Mesenchymal stem cell (in vitro differentiated cells and primary cell): ENCODE measurements around the gene ADAMTS7.
"Not testable (repeated sequence)": the region's sequence is repeated elsewhere in the genome, so short reads cannot be mapped to it uniquely, and the experiment has no call there.

Source experiments
- DNase-seq: peaks from one replicate; pipeline ENCODE4 v3.0.0-alpha.2; 2013
- H2AFZ ChIP-seq: one replicate; pipeline ENCODE4 v1.6.1; 2013; ENCODE audit warnings: low read depth, mild to moderate bottlenecking, control low read depth, inconsistent platforms, low read length, moderate library complexity
- H2AK5ac ChIP-seq: 2 replicates; pipeline ENCODE4 v1.6.1; 2013; ENCODE audit warnings: low read length, moderate library complexity, mild to moderate bottlenecking, inconsistent platforms; ENCODE audit not compliant: severe bottlenecking
- H2BK120ac ChIP-seq: one replicate; pipeline ENCODE4 v1.6.1; 2013; ENCODE audit warnings: low read depth, mild to moderate bottlenecking, inconsistent platforms, low read length, moderate library complexity
- H2BK12ac ChIP-seq, 2 experiments: one replicate each; pipeline ENCODE4 v1.6.1; 2013; ENCODE audit warnings: inconsistent platforms in 2 of 2, low read length in 2 of 2, mild to moderate bottlenecking in 2 of 2, moderate library complexity in 2 of 2, control low read depth in 1 of 2
- H2BK15ac ChIP-seq: one replicate; pipeline ENCODE4 v1.6.1; 2013; ENCODE audit warnings: mild to moderate bottlenecking, low read depth, inconsistent platforms; ENCODE audit not compliant: poor library complexity, severe bottlenecking
- H2BK5ac ChIP-seq: 2 replicates; pipeline ENCODE4 v1.6.1; 2013; ENCODE audit warnings: low read depth, mild to moderate bottlenecking, low read length, control low read depth, inconsistent platforms; ENCODE audit not compliant: poor library complexity, severe bottlenecking
- H3K14ac ChIP-seq, 2 experiments: one replicate each; pipeline ENCODE4 v1.6.1; 2013; ENCODE audit warnings: inconsistent platforms in 2 of 2, low read length in 2 of 2, control low read depth in 1 of 2, mild to moderate bottlenecking in 1 of 2, moderate library complexity in 1 of 2
- H3K18ac ChIP-seq, 2 experiments: one replicate each; pipeline ENCODE4 v1.6.1; 2013; ENCODE audit warnings: inconsistent platforms in 2 of 2, low read length in 2 of 2, control low read depth in 1 of 2, low read depth in 1 of 2, mild to moderate bottlenecking in 1 of 2
- H3K23ac ChIP-seq, 2 experiments: one replicate each; pipeline ENCODE4 v1.6.1; 2013; ENCODE audit warnings: inconsistent platforms in 2 of 2, low read length in 2 of 2, mild to moderate bottlenecking in 2 of 2, moderate library complexity in 2 of 2, control low read depth in 1 of 2
- H3K27ac ChIP-seq: 2 replicates; pipeline ENCODE4 v1.5.1; 2013; ENCODE audit warnings: mild to moderate bottlenecking, moderate library complexity, low read length, control low read depth, inconsistent platforms; ENCODE audit not compliant: poor library complexity, severe bottlenecking
- H3K27me3 ChIP-seq, 2 experiments: 2 replicates each; pipeline versions ENCODE4 v1.6.1 to v1.7.0; 2013; ENCODE audit warnings: low read length in 2 of 2, mild to moderate bottlenecking in 2 of 2, moderate library complexity in 2 of 2, control low read depth in 1 of 2, inconsistent platforms in 1 of 2; ENCODE audit not compliant: control insufficient read depth in 1 of 2, insufficient read depth in 1 of 2
- H3K36me3 ChIP-seq, 2 experiments: 2 replicates each; pipeline versions ENCODE4 v1.6.1 to v1.7.0; 2013; ENCODE audit warnings: low read length in 2 of 2, control low read depth in 1 of 2, inconsistent platforms in 1 of 2, low read depth in 1 of 2, mild to moderate bottlenecking in 1 of 2; ENCODE audit not compliant: insufficient read depth in 2 of 2, control insufficient read depth in 1 of 2
- H3K4ac ChIP-seq, 2 experiments: one replicate each; pipeline ENCODE4 v1.6.1; 2013; ENCODE audit warnings: inconsistent platforms in 2 of 2, low read length in 2 of 2, mild to moderate bottlenecking in 2 of 2, moderate library complexity in 2 of 2, control low read depth in 1 of 2, low read depth in 1 of 2
- H3K4me1 ChIP-seq: 2 replicates; pipeline ENCODE4 v1.6.1; 2013; ENCODE audit warnings: low read depth, low read length, control low read depth; ENCODE audit not compliant: control insufficient read depth, insufficient read depth
- H3K4me2 ChIP-seq: 2 replicates; pipeline ENCODE4 v1.6.1; 2013; ENCODE audit warnings: low read length, mild to moderate bottlenecking, inconsistent platforms; ENCODE audit not compliant: poor library complexity, severe bottlenecking
- H3K4me3 ChIP-seq, 2 experiments: 2 replicates each; pipeline versions ENCODE4 v1.5.1 to v1.7.0; 2013; ENCODE audit warnings: low read length in 2 of 2, mild to moderate bottlenecking in 2 of 2, control low read depth in 1 of 2, low read depth in 1 of 2; ENCODE audit not compliant: insufficient read depth in 1 of 2
- H3K79me1 ChIP-seq: replicated peaks from 2 replicates; pipeline ENCODE4 v1.6.1; 2013; ENCODE audit warnings: mild to moderate bottlenecking, control low read depth, low read length, inconsistent platforms; ENCODE audit not compliant: poor library complexity, severe bottlenecking
- H3K9ac ChIP-seq: 2 replicates; pipeline ENCODE4 v1.7.0; 2013; ENCODE audit warnings: mild to moderate bottlenecking, low read length, moderate library complexity
- H3K9me3 ChIP-seq: 2 replicates; pipeline ENCODE4 v1.7.0; 2013; ENCODE audit warnings: mild to moderate bottlenecking, low read length; ENCODE audit not compliant: control insufficient read depth
- H4K8ac ChIP-seq: one replicate; pipeline ENCODE4 v1.6.1; 2013; ENCODE audit warnings: inconsistent platforms, mild to moderate bottlenecking, low read length, moderate library complexity
- H4K91ac ChIP-seq: one replicate; pipeline ENCODE4 v1.6.1; 2013; ENCODE audit warnings: mild to moderate bottlenecking, low read length, inconsistent platforms
- WGBS: methylation state at CpG from one replicate; pipeline ENCODE4 v1.1.7; 2013; ENCODE audit warnings: mixed read lengths; 5-methylcytosine and 5-hydroxymethylcytosine counted together

Gene ADAMTS7

GRCh38 chr15:78761020-78761419 lies 50.2 kb downstream of the ADAMTS7 start:
- Histone ChIP-seq H3K27ac (no peak overlapping the region), H3K36me3 (peaks cover 0 to 17% of the 10 kb centered on the region in 2 experiments), H4K8ac (peak overlapping the region; percentile 45), H3K18ac (peak overlapping the region in 1 of 2 experiments; percentile 80), H3K4me3 (no peak overlapping the region), H3K4me2 (no peak overlapping the region), H3K14ac (peak overlapping the region in 1 of 2 experiments; percentile 9), H2BK12ac (peak overlapping the region in 1 of 2 experiments; percentile 4), H2BK5ac (no peak overlapping the region), H3K4me1 (peaks cover 52% of the 10 kb centered on the region), H3K27me3 (no peaks in the 10 kb centered on the region), H3K79me1 (no peaks in the 10 kb centered on the region), H2BK120ac (no peak overlapping the region), H2AFZ (no peak overlapping the region), H3K9ac (no peak overlapping the region), H2BK15ac (no peak overlapping the region), H3K4ac (peak overlapping the region in 1 of 2 experiments; percentile 9), H3K9me3 (no peaks in the 10 kb centered on the region), H2AK5ac (no peak overlapping the region), H4K91ac (peak overlapping the region; percentile 14), H3K23ac (no peak overlapping the region)
- DNase-seq = no peak
- over 99% methylated on average over 8 of the region's 8 CpGs for WGBS

- not testable (repeated sequence) for H3K4ac ChIP-seq, H2AK5ac ChIP-seq
These were observed 51.0 kb downstream of the ADAMTS7 start for GRCh38 chr15:78760091-78760882.

GRCh38 chr15:78759361-78759998 lies 51.8 kb downstream of the ADAMTS7 start:
- not testable (repeated sequence) for H2BK12ac ChIP-seq, H3K27ac ChIP-seq, H3K4me2 ChIP-seq, H4K91ac ChIP-seq, H3K4me3 ChIP-seq, H3K23ac ChIP-seq, H2BK5ac ChIP-seq, H2AFZ ChIP-seq, H2AK5ac ChIP-seq, H3K9me3 ChIP-seq, H3K9ac ChIP-seq, H3K27me3 ChIP-seq, H2BK120ac ChIP-seq, H3K4ac ChIP-seq, H3K79me1 ChIP-seq, H4K8ac ChIP-seq, DNase-seq
- H2BK15ac ChIP-seq = peak overlapping the region; percentile 26
- WGBS = 88% methylated on average over 32 of the region's 35 CpGs
- H3K36me3 ChIP-seq = peaks cover 0 to 12% of the 10 kb centered on the region in 2 experiments
- H3K4me1 ChIP-seq = peaks cover 58% of the 10 kb centered on the region
- H3K14ac ChIP-seq = peak overlapping the region in 1 of 2 experiments; percentile 81
- H3K18ac ChIP-seq = peak overlapping the region in 1 of 2 experiments; percentile 70

More at GRCh38 chr15:78760091-78760882, 51.0 kb downstream of the ADAMTS7 start:
- not testable (repeated sequence) for H3K14ac ChIP-seq, H4K91ac ChIP-seq, H3K27me3 ChIP-seq, H3K4me3 ChIP-seq, H3K9me3 ChIP-seq, H3K9ac ChIP-seq, H3K27ac ChIP-seq, H4K8ac ChIP-seq, H3K4me2 ChIP-seq, H2BK5ac ChIP-seq, H2BK12ac ChIP-seq, H3K79me1 ChIP-seq, H3K23ac ChIP-seq, H2BK15ac ChIP-seq, H2AFZ ChIP-seq, H2BK120ac ChIP-seq
- H3K18ac ChIP-seq = peak overlapping the region; percentile 3 to 6
- H3K4me1 ChIP-seq = peaks cover 55% of the 10 kb centered on the region
- peaks cover 0 to 16% of the 10 kb centered on the region in 2 experiments for H3K36me3 ChIP-seq
- 73% methylated on average over 4 of the region's 13 CpGs for WGBS
- peak; percentile 84 for DNase-seq

GRCh38 chr15:78758486-78759200 lies 52.6 kb downstream of the ADAMTS7 start:
- not testable (repeated sequence) for H3K18ac ChIP-seq, H3K36me3 ChIP-seq, H3K23ac ChIP-seq, H3K14ac ChIP-seq, H2BK120ac ChIP-seq, H2BK5ac ChIP-seq, H3K4me2 ChIP-seq, DNase-seq, H3K9me3 ChIP-seq, H4K91ac ChIP-seq, H3K79me1 ChIP-seq, H3K4me3 ChIP-seq, H3K27me3 ChIP-seq, H2BK15ac ChIP-seq, H3K27ac ChIP-seq, H3K9ac ChIP-seq, H2AFZ ChIP-seq, H4K8ac ChIP-seq
- H3K4ac ChIP-seq = peak overlapping the region in 1 of 2 experiments; percentile 73
- H3K4me1 ChIP-seq = peaks cover 58% of the 10 kb centered on the region
- 97% methylated on average over 9 of the region's 11 CpGs for WGBS
- H2BK12ac ChIP-seq = peak overlapping the region in 1 of 2 experiments; percentile 47
- peak overlapping the region; percentile 76 for H2AK5ac ChIP-seq
